Natural killer cell (primary cell): ENCODE results near the gene GJE1. TPM values are rescaled to one million over a fixed set of nuclear protein-coding genes. Genes with fewer than 3 reads are reported as not detected.
"Not testable (repeated sequence)": the region's sequence is repeated elsewhere in the genome, so short reads cannot be mapped to it uniquely, and the experiment has no call there.

Source experiments
- ATAC-seq, 3 donors: fragments of 150-1000 bp in 2 of 3; fragments of 200-7000 bp in 1 of 3; cut with Tn5 transposase; 1 replicate in 1 of 3; 2 replicates in 2 of 3; pipeline ENCODE4 v1.10.0; 2021; ENCODE audit warnings: mild to moderate bottlenecking in 2 of 3, moderate library complexity in 2 of 3
- DNase-seq, 2 donors: peaks; one replicate each; pipeline versions ENCODE4 v3.0.0 to v3.0.0-alpha.2; 2013 to 2021; ENCODE audit warnings: mixed read lengths in 1 of 2
- H3K27ac ChIP-seq: one replicate; pipeline ENCODE4 v1.5.1; 2013; ENCODE audit warnings: mild to moderate bottlenecking, low read length
- H3K27me3 ChIP-seq: one replicate; pipeline ENCODE4 v1.6.1; 2013; ENCODE audit warnings: low read length; ENCODE audit not compliant: control insufficient read depth, insufficient read depth
- H3K36me3 ChIP-seq: one replicate; pipeline ENCODE4 v1.6.1; 2013; ENCODE audit warnings: low read length; ENCODE audit not compliant: control insufficient read depth, insufficient read depth
- H3K4me1 ChIP-seq: one replicate; pipeline ENCODE4 v1.6.1; 2013; ENCODE audit warnings: low read length; ENCODE audit not compliant: control insufficient read depth, insufficient read depth
- H3K4me3 ChIP-seq: one replicate; pipeline ENCODE4 v1.5.1; 2013; ENCODE audit warnings: low read length
- H3K9me3 ChIP-seq: one replicate; pipeline ENCODE4 v1.6.1; 2013; ENCODE audit warnings: low read length; ENCODE audit not compliant: control insufficient read depth, insufficient read depth
- H3K27ac Mint-ChIP-seq, 2 donors: one replicate each; pipeline ENCODE4 v1.8.0; 2022; ENCODE audit warnings: mild to moderate bottlenecking in 2 of 2, mixed read lengths in 2 of 2, moderate library complexity in 1 of 2
- H3K27me3 Mint-ChIP-seq, 2 donors: one replicate each; pipeline ENCODE4 v1.8.0; 2022; ENCODE audit warnings: low read depth in 2 of 2, mixed read lengths in 2 of 2
- H3K36me3 Mint-ChIP-seq: one replicate; pipeline ENCODE4 v1.8.0; 2022; ENCODE audit warnings: mixed read lengths
- H3K4me1 Mint-ChIP-seq, 2 donors: one replicate each; pipeline ENCODE4 v1.8.0; 2022; ENCODE audit warnings: mixed read lengths in 2 of 2
- H3K4me3 Mint-ChIP-seq: one replicate; pipeline ENCODE4 v1.8.0; 2022; ENCODE audit warnings: mild to moderate bottlenecking, moderate library complexity, mixed read lengths
- H3K9me3 Mint-ChIP-seq, 2 donors: one replicate each; pipeline ENCODE4 v1.8.0; 2022; ENCODE audit warnings: mixed read lengths in 2 of 2
- WGBS: methylation state at CpG from one replicate; pipeline ENCODE4 v1.1.7; 2013; ENCODE audit warnings: missing lambda C conversion rate; ENCODE audit not compliant: insufficient coverage; 5-methylcytosine and 5-hydroxymethylcytosine counted together
- intact Hi-C: fragments of 100-400 bp; cut with micrococcal nuclease; formaldehyde crosslinking; loops from one replicate; pipeline ENCODE4 v1.14.2; 2022
- total RNA-seq, 4 donors: library from RNA; stranded (reverse); fragments of 120-200 nt in 1 of 4; gene quantifications; one replicate each; pipeline versions ENCODE4 v1.2.3 to v1.2.4, GENCODE V29; 2013 to 2022
- TF ChIP-seq, protein P1 (sequence below): fragments of 200-600 bp; IDR thresholded peaks from one replicate; pipeline ENCODE4 v1.8.0; 2022; ENCODE audit warnings: antibody characterized with exemption

The GJE1 gene
- total RNA-seq, 3 donors from 2014 or later (not counting 1 experiment from before 2014, with no cell fraction given), result not detected

DNA sequence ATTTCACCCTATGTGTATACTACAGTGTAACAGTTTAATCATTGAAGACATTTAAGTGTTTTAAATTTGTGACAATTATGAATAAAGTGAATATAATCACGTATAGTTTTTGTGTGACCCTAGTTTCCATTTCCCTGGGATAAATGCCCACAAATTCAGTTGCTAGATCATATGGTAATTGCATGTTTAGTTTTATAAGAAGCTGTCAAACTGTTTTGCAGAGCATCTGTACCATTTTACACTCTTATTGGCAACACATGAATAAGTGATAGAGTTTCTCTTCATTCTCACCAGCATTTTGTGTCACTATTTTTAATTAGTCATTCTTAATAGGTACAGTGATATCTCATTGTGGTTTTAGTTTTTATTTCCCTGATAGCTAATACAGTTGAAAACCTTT is 21.6 kb downstream of the GJE1 start:
- peaks cover 48 to 52% of the 10 kb centered on the region in 2 donors for H3K4me1 Mint-ChIP-seq
- H3K27me3 Mint-ChIP-seq, result no peaks in the 10 kb centered on the region
- Histone ChIP-seq H3K27ac (no peak overlapping the region), H3K9me3 (no peaks in the 10 kb centered on the region), H3K4me1 (no peaks in the 10 kb centered on the region), H3K27me3 (no peaks in the 10 kb centered on the region), H3K36me3 (peaks cover 2% of the 10 kb centered on the region), H3K4me3 (no peak overlapping the region)
- no peaks in the 10 kb centered on the region for H3K36me3 Mint-ChIP-seq
- WGBS, result 88% methylated on average over 1 of the region's 1 CpG
- no peak overlapping the region for H3K4me3 Mint-ChIP-seq
- intact Hi-C loops, result no loop called here
- H3K27ac Mint-ChIP-seq, result no peak overlapping the region
- ATAC-seq (no peak), DNase-seq (no peak)
- TF ChIP-seq, protein P1, sequence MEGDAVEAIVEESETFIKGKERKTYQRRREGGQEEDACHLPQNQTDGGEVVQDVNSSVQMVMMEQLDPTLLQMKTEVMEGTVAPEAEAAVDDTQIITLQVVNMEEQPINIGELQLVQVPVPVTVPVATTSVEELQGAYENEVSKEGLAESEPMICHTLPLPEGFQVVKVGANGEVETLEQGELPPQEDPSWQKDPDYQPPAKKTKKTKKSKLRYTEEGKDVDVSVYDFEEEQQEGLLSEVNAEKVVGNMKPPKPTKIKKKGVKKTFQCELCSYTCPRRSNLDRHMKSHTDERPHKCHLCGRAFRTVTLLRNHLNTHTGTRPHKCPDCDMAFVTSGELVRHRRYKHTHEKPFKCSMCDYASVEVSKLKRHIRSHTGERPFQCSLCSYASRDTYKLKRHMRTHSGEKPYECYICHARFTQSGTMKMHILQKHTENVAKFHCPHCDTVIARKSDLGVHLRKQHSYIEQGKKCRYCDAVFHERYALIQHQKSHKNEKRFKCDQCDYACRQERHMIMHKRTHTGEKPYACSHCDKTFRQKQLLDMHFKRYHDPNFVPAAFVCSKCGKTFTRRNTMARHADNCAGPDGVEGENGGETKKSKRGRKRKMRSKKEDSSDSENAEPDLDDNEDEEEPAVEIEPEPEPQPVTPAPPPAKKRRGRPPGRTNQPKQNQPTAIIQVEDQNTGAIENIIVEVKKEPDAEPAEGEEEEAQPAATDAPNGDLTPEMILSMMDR, result no peak
- no peaks in the 10 kb centered on the region for H3K9me3 Mint-ChIP-seq

DNA sequence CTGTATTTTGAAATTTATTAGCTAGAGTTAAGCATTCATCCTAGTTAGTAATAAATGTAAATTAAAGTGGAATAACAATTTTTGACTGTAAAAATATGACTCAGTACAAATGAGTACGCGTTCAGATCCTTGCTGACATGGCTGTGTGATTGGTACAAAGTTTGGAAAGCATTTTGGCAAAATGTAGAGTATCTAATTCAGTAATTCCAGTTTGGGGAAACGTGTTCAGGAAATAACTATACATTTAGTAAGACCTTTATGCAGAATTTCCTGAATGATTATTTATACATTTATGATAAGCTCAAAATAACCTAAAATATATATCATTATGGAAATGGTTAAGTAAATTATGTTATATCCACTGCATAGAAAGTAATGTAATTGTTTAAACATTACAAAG is 22.4 kb downstream of the GJE1 start:
- Mint-ChIP-seq H3K4me1 (peaks cover 46 to 49% of the 10 kb centered on the region in 2 donors), H3K27ac (no peak overlapping the region), H3K27me3 (no peaks in the 10 kb centered on the region), H3K36me3 (no peaks in the 10 kb centered on the region), H3K9me3 (no peaks in the 10 kb centered on the region), H3K4me3 (no peak overlapping the region)
- 97% methylated on average over 2 of the region's 3 CpGs for WGBS
- H3K36me3 ChIP-seq, result peaks cover 2% of the 10 kb centered on the region
- no peaks in the 10 kb centered on the region for H3K4me1 ChIP-seq
- intact Hi-C loops, result no loop called here
- no peak for ATAC-seq
- TF ChIP-seq, protein P1, result no peak
- H3K27ac ChIP-seq, result no peak overlapping the region
- H3K27me3 ChIP-seq, result no peaks in the 10 kb centered on the region
- no peaks in the 10 kb centered on the region for H3K9me3 ChIP-seq
- no peak for DNase-seq
- no peak overlapping the region for H3K4me3 ChIP-seq

DNA sequence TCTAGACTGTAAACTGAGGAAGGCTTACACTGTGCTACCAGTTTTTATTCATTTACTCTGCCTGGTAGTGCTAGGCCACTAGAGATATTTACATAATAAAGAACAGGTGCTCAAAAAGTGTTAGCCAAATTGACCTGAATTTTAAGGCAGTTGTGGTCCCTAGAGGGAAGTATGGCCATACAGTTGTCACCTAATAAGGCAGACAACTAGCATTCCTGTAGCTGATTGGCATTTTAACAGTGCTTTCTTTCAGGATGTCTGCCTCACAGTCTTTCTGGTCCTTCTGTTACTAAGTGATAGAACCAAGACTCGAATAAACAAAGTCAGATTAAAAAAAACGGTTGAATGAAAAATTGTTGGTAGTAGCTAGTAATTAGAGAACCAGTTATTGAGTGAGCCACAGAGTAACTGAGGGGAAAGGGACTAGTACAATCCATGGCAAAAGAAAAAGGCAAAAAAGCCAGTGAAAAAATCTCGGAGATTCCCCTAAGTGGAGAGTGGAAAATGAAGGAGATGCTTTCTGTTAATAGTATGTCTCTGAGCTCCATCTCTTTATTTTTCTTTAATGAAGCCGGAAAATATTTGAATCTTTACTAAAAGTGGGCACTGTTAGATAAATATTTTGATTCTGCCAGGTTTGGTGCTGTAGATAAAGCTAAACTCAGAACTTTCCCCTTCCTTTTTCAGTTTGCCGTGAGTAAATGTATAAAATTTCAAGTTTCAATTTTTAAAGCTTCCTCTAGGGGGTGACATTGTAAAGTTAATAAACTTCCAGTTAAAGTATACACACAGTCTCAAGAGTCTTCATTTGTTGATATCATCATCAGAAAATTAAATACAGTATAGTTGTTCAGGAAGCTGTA is 23.4 kb downstream of the GJE1 start:
- Mint-ChIP-seq H3K36me3 (no peaks in the 10 kb centered on the region), H3K4me1 (peaks cover 42 to 46% of the 10 kb centered on the region in 2 donors), H3K27ac (peak overlapping the region; percentile 51 to 76), H3K4me3 (peak overlapping the region; percentile 17), H3K9me3 (no peaks in the 10 kb centered on the region), H3K27me3 (no peaks in the 10 kb centered on the region)
- Histone ChIP-seq H3K4me3 (no peak overlapping the region), H3K27me3 (no peaks in the 10 kb centered on the region), H3K27ac (no peak overlapping the region), H3K9me3 (no peaks in the 10 kb centered on the region), H3K36me3 (peaks cover 2% of the 10 kb centered on the region), H3K4me1 (no peaks in the 10 kb centered on the region)
- intact Hi-C loops, result no loop called here
- DNase-seq (peak in 1 of 2 donors; percentile 48), ATAC-seq (peak; percentile 62 to 71 (median 64))
- 66% methylated on average over 3 of the region's 5 CpGs for WGBS
- TF ChIP-seq, protein P1, result peak; percentile 72

DNA sequence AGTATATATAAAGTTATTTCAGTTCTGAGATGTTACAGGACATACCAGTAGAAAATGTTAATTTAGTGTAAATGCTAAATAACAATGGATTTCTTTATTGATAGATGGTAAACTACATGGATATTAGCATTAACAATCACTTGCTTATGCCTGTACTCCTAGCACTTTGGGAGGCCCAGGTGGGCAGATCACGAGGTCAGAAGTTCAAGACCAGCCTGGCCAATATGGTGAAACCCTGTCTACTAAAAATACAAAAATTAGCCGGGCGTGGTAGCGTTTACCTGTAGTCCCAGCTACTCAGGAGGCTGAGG is 24.0 kb downstream of the GJE1 start:
- H3K4me3 Mint-ChIP-seq, H3K9me3 ChIP-seq, intact Hi-C loops, H3K4me3 ChIP-seq, H3K27me3 Mint-ChIP-seq, H3K36me3 ChIP-seq, DNase-seq, H3K27ac ChIP-seq, H3K27me3 ChIP-seq, H3K9me3 Mint-ChIP-seq, H3K4me1 ChIP-seq, ATAC-seq, H3K36me3 Mint-ChIP-seq: not testable (repeated sequence)
- WGBS, result 99% methylated on average over 4 of the region's 4 CpGs
- Mint-ChIP-seq H3K4me1 (peaks cover 42 to 46% of the 10 kb centered on the region in 2 donors), H3K27ac (peak overlapping the region; percentile 51 to 76)
- TF ChIP-seq, protein P1, result peak; percentile 35
